Colonic mucosa (tissue), 4 donors: ENCODE data around the gene NKTR. TPM values are rescaled to one million over a fixed set of nuclear protein-coding genes. Genes with fewer than 3 reads are reported as not detected.

ENCODE experiments used
- DNase-seq: peaks from one replicate; pipeline ENCODE4 v3.0.0-alpha.2; 2020
- H3K27ac ChIP-seq: fragments of 200-600 bp; one replicate; pipeline ENCODE4 v1.8.0; 2021
- H3K27me3 ChIP-seq: fragments of 200-600 bp; one replicate; pipeline ENCODE4 v1.8.0; 2021
- H3K36me3 ChIP-seq: fragments of 200-600 bp; one replicate; pipeline ENCODE4 v1.8.0; 2021
- H3K4me1 ChIP-seq: fragments of 200-600 bp; one replicate; pipeline ENCODE4 v1.8.0; 2021; ENCODE audit warnings: mild to moderate bottlenecking
- H3K4me3 ChIP-seq: fragments of 200-600 bp; one replicate; pipeline ENCODE4 v1.8.0; 2021
- H3K9ac ChIP-seq, 2 donors: one replicate each; pipeline ENCODE4 v1.7.0; 2013; ENCODE audit warnings: control low read depth in 2 of 2, low read depth in 2 of 2, low read length in 2 of 2
- H3K9me3 ChIP-seq: fragments of 200-600 bp; one replicate; pipeline ENCODE4 v1.8.0; 2021
- CTCF ChIP-seq: fragments of 200-600 bp; IDR thresholded peaks from one replicate; pipeline ENCODE4 v1.8.0; 2022; ENCODE audit warnings: antibody characterized with exemption, mild to moderate bottlenecking
- intact Hi-C: fragments of 100-400 bp; cut with DNase I; formaldehyde crosslinking; loops from one replicate; pipeline ENCODE4 v1.14.1; 2022
- total RNA-seq, 2 donors: library from RNA; stranded (reverse); fragmentation: NEBNext Ultra II Directional in 1 of 2; extraction: Animal tissue kit (Norgen Biotek cat#: 25700) in 1 of 2; gene quantifications; one replicate each; pipeline ENCODE4 v1.2.1, GENCODE V29; 2021
- donor health status: healthy.
- donor health status: DM: no; HTN: no; CAD: no.
- donor health status: DM: no; HTN: no; CAD: no.

NKTR gene
- total RNA-seq, 2 donors from 2014 or later = 47.5 to 48.2 TPM

GRCh38 chr3:42633544-42633943 lies 33.1 kb downstream of the NKTR start:
- no peaks in the 10 kb centered on the region for H3K27me3 ChIP-seq
- H3K4me3 ChIP-seq = no peak overlapping the region
- no peaks in the 10 kb centered on the region for H3K9me3 ChIP-seq
- TF ChIP-seq CTCF = no peak
- no peak for DNase-seq
- intact Hi-C loops = no loop called here
- no peak overlapping the region for H3K9ac ChIP-seq
- no peaks in the 10 kb centered on the region for H3K4me1 ChIP-seq
- peaks cover 10% of the 10 kb centered on the region for H3K36me3 ChIP-seq
- H3K27ac ChIP-seq = no peak overlapping the region

- intact Hi-C loops = no loop called here
- H3K27me3 ChIP-seq = no peaks in the 10 kb centered on the region
- no peak for DNase-seq
- no peak overlapping the region for H3K27ac ChIP-seq
- H3K9me3 ChIP-seq = no peaks in the 10 kb centered on the region
- no peaks in the 10 kb centered on the region for H3K4me1 ChIP-seq
- H3K4me3 ChIP-seq = no peak overlapping the region
- H3K36me3 ChIP-seq = peaks cover 10% of the 10 kb centered on the region
- TF ChIP-seq CTCF = no peak
- no peak overlapping the region for H3K9ac ChIP-seq
These were observed 34.6 kb downstream of the NKTR start for GRCh38 chr3:42635111-42635510.

GRCh38 chr3:42637001-42637400 lies 36.5 kb downstream of the NKTR start:
- H3K27ac ChIP-seq = no peak overlapping the region

GRCh38 chr3:42638339-42638842 lies 37.9 kb downstream of the NKTR start:
- Histone ChIP-seq H3K4me3 (no peak overlapping the region), H3K27ac (peak overlapping the region; percentile 23), H3K9me3 (no peaks in the 10 kb centered on the region), H3K36me3 (peaks cover 14% of the 10 kb centered on the region), H3K9ac (no peak overlapping the region), H3K4me1 (no peaks in the 10 kb centered on the region), H3K27me3 (no peaks in the 10 kb centered on the region)
- TF ChIP-seq CTCF = no peak
- DNase-seq = no peak
- intact Hi-C loops = no loop called here

More at GRCh38 chr3:42637001-42637400, 36.5 kb downstream of the NKTR start:
- Histone ChIP-seq H3K36me3 (peaks cover 14% of the 10 kb centered on the region), H3K9me3 (no peaks in the 10 kb centered on the region), H3K4me1 (no peaks in the 10 kb centered on the region), H3K9ac (no peak overlapping the region), H3K4me3 (no peak overlapping the region), H3K27me3 (no peaks in the 10 kb centered on the region)
- intact Hi-C loops = no loop called here
- no peak for DNase-seq
- TF ChIP-seq CTCF = no peak

- H3K9me3 ChIP-seq = no peaks in the 10 kb centered on the region
- no peak for DNase-seq
- H3K36me3 ChIP-seq = peaks cover 10% of the 10 kb centered on the region
- TF ChIP-seq CTCF = no peak
- H3K27me3 ChIP-seq = no peaks in the 10 kb centered on the region
- no peak overlapping the region for H3K4me3 ChIP-seq
- intact Hi-C loops = no loop called here
- H3K4me1 ChIP-seq = no peaks in the 10 kb centered on the region
- H3K27ac ChIP-seq = no peak overlapping the region
- H3K9ac ChIP-seq = no peak overlapping the region
These were observed 38.7 kb downstream of the NKTR start for GRCh38 chr3:42639192-42639591.
